Adrenal gland (tissue), 12 donors: ENCODE results near the gene IL10RB. TPM values are rescaled to one million over a fixed set of nuclear protein-coding genes. Genes with fewer than 3 reads are reported as not detected.
"Not testable (repeated sequence)": the region's sequence is repeated elsewhere in the genome, so short reads cannot be mapped to it uniquely, and the experiment has no call there.

Experiments
- DNase-seq, 7 donors: peaks; one replicate each; pipeline ENCODE4 v3.0.0-alpha.2; 2019 to 2020
- H3K27ac ChIP-seq, 5 donors: fragments of 200-600 bp; sonication (generic) in 4 of 5; 1 replicate in 3 of 5; 2 replicates in 2 of 5; pipeline versions ENCODE4 v1.5.1 to v1.8.0; 2016 to 2020; ENCODE audit warnings: mild to moderate bottlenecking in 1 of 5
- H3K27me3 ChIP-seq: fragments of 200-600 bp; 2 replicates; pipeline ENCODE4 v1.8.0; 2021
- H3K36me3 ChIP-seq, 2 donors: fragments of 200-600 bp; replicated peaks in 1 of 2; 1 replicate in 1 of 2; 2 replicates in 1 of 2; pipeline versions ENCODE4 v1.5.1 to v1.8.0; 2018 to 2022
- H3K4me1 ChIP-seq, 2 donors: fragments of 200-600 bp; replicated peaks in 1 of 2; 1 replicate in 1 of 2; 2 replicates in 1 of 2; pipeline versions ENCODE4 v1.5.1 to v1.8.0; 2018 to 2021
- H3K4me3 ChIP-seq, 4 donors: fragments of 200-600 bp; sonication (generic) in 3 of 4; one replicate each; pipeline ENCODE4 v1.5.1; 2016 to 2018
- H3K9me3 ChIP-seq, 3 donors: fragments of 200-600 bp; sonication (generic) in 1 of 3; replicated peaks in 1 of 3; 1 replicate in 2 of 3; 2 replicates in 1 of 3; pipeline versions ENCODE4 v1.5.1 to v1.8.0; 2016 to 2021
- POLR2A ChIP-seq, 2 donors: fragments of 450-650 bp; IDR thresholded peaks; one replicate each; pipeline ENCODE4 v1.6.1; 2017; ENCODE audit warnings: antibody characterized with exemption in 2 of 2, mild to moderate bottlenecking in 2 of 2, moderate library complexity in 1 of 2
- WGBS, 4 donors: extraction: QIAGEN DNeasy Blood & Tissue Kit in 2 of 4; methylation state at CpG; one replicate each; pipeline versions ENCODE4 v1.1.5 to v1.1.7; 2013 to 2017; 5-methylcytosine and 5-hydroxymethylcytosine counted together
- intact Hi-C, 2 donors: fragments of 100-400 bp; cut with DNase I; formaldehyde crosslinking; loops; one replicate each; pipeline versions ENCODE4 v1.14.1 to v1.15.0; 2022 to 2023
- polyA plus RNA-seq, 3 donors: library from polyadenylated mRNA; stranded (reverse); fragments of 200-250 nt in 2 of 3; fragments of 350-450 nt in 1 of 3; fragmentation: Illumina TruSeq in 1 of 3; extraction: RNeasy Lipid Tissue Mini Kit (QIAGEN cat#74804) in 1 of 3; gene quantifications; one replicate each; pipeline ENCODE4 v1.2.3, GENCODE V29; 2013 to 2014
- total RNA-seq, 9 donors: library from RNA; depleted of rRNA in 4 of 9; stranded (reverse); fragments of >200 nt in 4 of 9; fragments of 120-200 nt in 1 of 9; fragmentation: NEBNext Ultra II Directional in 1 of 9; extraction: Animal tissue kit (Norgen Biotek cat#: 25700) in 1 of 9; gene quantifications; one replicate each; pipeline versions ENCODE4 v1.1.0 to v1.2.4, GENCODE V29; 2013 to 2023
- TF ChIP-seq, protein P1 (sequence below), 6 experiments: fragments of 450-650 bp in 4 of 6; fragments of 200-600 bp in 2 of 6; sonication (generic) in 1 of 6; IDR thresholded peaks; 1 replicate in 5 of 6; 2 replicates in 1 of 6; pipeline versions ENCODE4 v1.5.1 to v1.8.0; 2016 to 2021; ENCODE audit warnings: antibody characterized with exemption in 6 of 6, mild to moderate bottlenecking in 2 of 6, moderate library complexity in 1 of 6
- donor health status: healthy with polysubstance abuse.
- donor health status: Bipolar disorder and iron deficiency.
- donor health status: DM: yes; HTN: yes; CAD: no.
- donor health status: DM: no; HTN: no; CAD: no.
- donor health status: DM: no; HTN: no; CAD: no.
- donor health status: DM: yes; HTN: yes; CAD: no.

IL10RB gene
- total and polyA plus RNA-seq, 12 donors, result 14.7 to 55.0 (median 26.9) TPM

DNA sequence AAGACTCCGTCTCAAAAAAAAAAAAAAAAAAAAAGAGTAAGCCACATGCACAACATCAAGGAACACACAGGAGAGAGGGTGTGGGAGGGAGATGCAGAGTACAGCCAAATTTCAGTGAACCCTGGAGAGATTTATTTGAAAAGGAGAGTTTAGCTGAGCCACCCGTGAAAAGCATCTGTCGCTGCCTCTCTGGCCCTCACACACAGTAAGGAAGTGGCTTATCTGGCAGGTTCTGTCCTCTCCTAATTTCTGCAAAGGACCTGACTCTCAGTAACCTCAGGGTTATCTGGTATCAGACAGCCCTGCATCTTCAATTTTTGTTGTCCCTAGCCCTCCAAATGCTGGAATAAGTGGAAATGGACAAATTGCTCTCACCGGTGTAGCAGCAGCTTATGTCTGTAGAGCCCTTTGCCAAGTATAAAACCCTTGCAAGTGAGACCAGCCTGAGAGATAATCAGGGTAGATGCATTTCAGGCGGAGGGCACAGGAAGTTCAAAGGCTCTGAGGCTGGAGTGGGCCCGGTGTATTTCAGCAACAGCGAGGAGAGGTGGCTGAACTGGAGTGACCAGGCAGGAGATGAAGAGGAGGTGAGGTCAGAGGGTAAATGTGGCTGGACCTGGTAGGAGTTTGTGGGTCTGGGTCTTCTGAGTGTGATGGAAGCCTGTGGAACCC, 16.7 kb upstream of the IL10RB start:
- H3K36me3 ChIP-seq, result peaks cover 0 to 86% of the 10 kb centered on the region in 2 donors
- H3K27ac ChIP-seq, result no peak overlapping the region
- intact Hi-C loops, result no loop called here
- peaks cover 0 to 3% of the 10 kb centered on the region in 2 donors for H3K4me1 ChIP-seq
- TF ChIP-seq POLR2A (IDR thresholded peaks at IDR 0.05), result no peak
- TF ChIP-seq, protein P1, sequence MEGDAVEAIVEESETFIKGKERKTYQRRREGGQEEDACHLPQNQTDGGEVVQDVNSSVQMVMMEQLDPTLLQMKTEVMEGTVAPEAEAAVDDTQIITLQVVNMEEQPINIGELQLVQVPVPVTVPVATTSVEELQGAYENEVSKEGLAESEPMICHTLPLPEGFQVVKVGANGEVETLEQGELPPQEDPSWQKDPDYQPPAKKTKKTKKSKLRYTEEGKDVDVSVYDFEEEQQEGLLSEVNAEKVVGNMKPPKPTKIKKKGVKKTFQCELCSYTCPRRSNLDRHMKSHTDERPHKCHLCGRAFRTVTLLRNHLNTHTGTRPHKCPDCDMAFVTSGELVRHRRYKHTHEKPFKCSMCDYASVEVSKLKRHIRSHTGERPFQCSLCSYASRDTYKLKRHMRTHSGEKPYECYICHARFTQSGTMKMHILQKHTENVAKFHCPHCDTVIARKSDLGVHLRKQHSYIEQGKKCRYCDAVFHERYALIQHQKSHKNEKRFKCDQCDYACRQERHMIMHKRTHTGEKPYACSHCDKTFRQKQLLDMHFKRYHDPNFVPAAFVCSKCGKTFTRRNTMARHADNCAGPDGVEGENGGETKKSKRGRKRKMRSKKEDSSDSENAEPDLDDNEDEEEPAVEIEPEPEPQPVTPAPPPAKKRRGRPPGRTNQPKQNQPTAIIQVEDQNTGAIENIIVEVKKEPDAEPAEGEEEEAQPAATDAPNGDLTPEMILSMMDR (IDR thresholded peaks at IDR 0.05), result no peak
- H3K9me3 ChIP-seq, result no peaks in the 10 kb centered on the region
- no peak overlapping the region for H3K4me3 ChIP-seq
- H3K27me3 ChIP-seq, result no peaks in the 10 kb centered on the region
- no peak for DNase-seq
- 74 to 84% (median 82%) methylated on average over 7 of the region's 7 CpGs for WGBS, 4 donors

DNA sequence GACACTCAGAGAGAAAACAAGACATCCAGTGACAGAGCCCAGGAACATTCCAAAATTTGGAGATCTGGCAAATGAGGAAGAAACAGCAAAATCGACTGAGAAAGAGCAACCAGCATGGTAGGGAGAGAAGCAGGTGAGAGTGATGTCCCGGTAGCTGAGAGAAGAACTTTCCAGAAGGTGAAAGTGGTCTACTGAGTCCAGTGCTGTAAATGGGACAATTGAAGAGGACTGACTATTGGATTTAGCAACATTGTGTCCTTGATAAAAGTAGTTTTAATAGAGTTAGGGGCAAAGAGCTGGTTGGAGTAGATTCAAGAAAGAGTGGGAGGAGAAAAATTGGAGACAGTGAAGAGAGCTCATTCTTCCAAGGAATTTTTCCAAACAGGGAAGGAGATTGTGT, 15.0 kb upstream of the IL10RB start:
- Histone ChIP-seq H3K4me3 (no peak overlapping the region), H3K4me1 (no peaks in the 10 kb centered on the region), H3K36me3 (peaks cover 0 to 90% of the 10 kb centered on the region in 2 donors), H3K27me3 (no peaks in the 10 kb centered on the region), H3K9me3 (no peaks in the 10 kb centered on the region), H3K27ac (no peak overlapping the region)
- TF ChIP-seq, protein P1 (IDR thresholded peaks at IDR 0.05), result no peak
- no peak for TF ChIP-seq POLR2A (IDR thresholded peaks at IDR 0.05)
- DNase-seq, result no peak
- intact Hi-C loops, result no loop called here
- WGBS, 4 donors, result 86 to 94% (median 87%) methylated on average over 2 of the region's 2 CpGs

DNA sequence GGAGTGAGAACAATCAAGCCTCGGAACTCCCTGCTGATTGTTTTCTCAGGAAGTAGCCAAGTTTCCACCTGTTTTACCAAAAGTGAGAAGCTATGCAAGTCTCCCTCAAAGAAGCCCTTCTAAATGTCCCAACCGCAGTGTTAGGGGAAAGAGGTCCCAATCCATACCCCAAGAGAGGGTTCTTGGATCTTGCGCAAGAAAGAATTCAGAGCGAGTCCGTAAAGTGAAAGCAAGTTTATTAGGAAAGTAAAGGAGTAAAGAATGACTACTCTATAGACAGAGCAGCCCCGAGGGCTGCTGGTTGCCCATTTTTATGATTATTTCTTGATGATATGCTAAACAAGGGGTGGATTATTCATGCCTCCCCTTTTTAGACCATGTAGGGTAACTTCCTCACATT, 12.8 kb upstream of the IL10RB start:
- H3K27ac ChIP-seq, DNase-seq, H3K4me3 ChIP-seq, H3K4me1 ChIP-seq, intact Hi-C loops, H3K9me3 ChIP-seq, H3K27me3 ChIP-seq: not testable (repeated sequence)
- 88 to 92% (median 91%) methylated on average over 6 of the region's 6 CpGs for WGBS, 4 donors
- H3K36me3 ChIP-seq, result peaks cover 0 to 82% of the 10 kb centered on the region in 2 donors

DNA sequence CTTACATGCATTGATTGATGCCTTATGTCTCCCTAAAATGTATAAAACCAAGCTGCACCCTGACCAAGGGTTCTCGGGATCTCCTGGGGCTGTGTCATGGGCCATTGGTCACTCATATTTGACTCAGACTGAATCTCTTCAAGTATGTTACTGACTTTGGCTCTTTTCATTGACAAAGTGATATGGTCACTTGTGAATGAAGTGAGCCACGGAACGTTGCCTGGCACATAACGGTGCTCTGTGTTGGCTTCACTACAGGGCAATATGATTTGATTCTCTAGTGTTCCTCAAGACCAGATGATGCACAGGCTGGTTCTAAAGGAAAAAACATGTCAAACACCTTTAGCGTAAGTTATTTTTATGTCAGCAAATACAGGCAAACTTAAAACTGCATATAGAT, 11.4 kb upstream of the IL10RB start:
- WGBS, 4 donors, result 91 to 96% (median 94%) methylated on average over 5 of the region's 5 CpGs
- TF ChIP-seq, protein P1 (IDR thresholded peaks at IDR 0.05), result no peak
- TF ChIP-seq POLR2A (IDR thresholded peaks at IDR 0.05), result no peak
- Histone ChIP-seq H3K27me3 (no peaks in the 10 kb centered on the region), H3K36me3 (peaks cover 0 to 68% of the 10 kb centered on the region in 2 donors), H3K4me3 (no peak overlapping the region), H3K9me3 (no peaks in the 10 kb centered on the region), H3K27ac (no peak overlapping the region), H3K4me1 (no peaks in the 10 kb centered on the region)
- no peak for DNase-seq
- intact Hi-C loops, result no loop called here

DNA sequence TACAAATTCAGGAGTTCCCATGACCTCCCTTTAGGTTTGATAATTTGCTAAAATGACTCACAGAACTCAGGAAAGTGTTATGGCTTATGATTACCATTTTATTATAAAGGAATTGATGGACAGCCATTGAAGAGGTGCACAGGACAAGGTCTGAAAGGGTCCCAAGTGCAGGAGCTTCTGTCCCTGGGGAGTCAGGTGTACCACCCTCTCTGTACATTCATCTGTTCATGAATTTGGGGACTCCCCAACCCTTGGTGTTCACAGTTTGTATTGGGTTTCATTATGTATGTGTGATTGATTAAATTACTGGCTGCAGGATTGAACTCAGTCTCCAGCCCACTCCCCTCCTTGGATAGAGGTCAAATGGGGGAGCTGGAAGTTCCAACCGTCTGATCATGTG, 10.8 kb upstream of the IL10RB start:
- TF ChIP-seq, protein P1 (IDR thresholded peaks at IDR 0.05), result no peak
- no peak for TF ChIP-seq POLR2A (IDR thresholded peaks at IDR 0.05)
- intact Hi-C loops, result no loop called here
- WGBS, 4 donors, result 22 to 69% (median 63%) methylated on average over 1 of the region's 1 CpG
- DNase-seq, result no peak
- Histone ChIP-seq H3K4me3 (no peak overlapping the region), H3K4me1 (no peaks in the 10 kb centered on the region), H3K9me3 (no peaks in the 10 kb centered on the region), H3K36me3 (peaks cover 0 to 62% of the 10 kb centered on the region in 2 donors), H3K27ac (no peak overlapping the region), H3K27me3 (no peaks in the 10 kb centered on the region)
